ENCODE data around the gene SSRP1. TPM values are rescaled to one million over a fixed set of nuclear protein-coding genes. Genes with fewer than 3 reads are reported as not detected.

Gene SSRP1
- total RNA-seq, 1 donor from 2014 or later, result 120 TPM

GRCh38 chr11:57349491-57350274, 14.0 kb upstream of the SSRP1 start:
- Mint-ChIP-seq H3K27ac (no peak overlapping the region), H3K27me3 (peaks cover 14% of the 10 kb centered on the region), H3K9me3 (peaks cover 5% of the 10 kb centered on the region), H3K36me3 (ENCODE audit: low read depth) (no peaks in the 10 kb centered on the region), H3K4me1 (peaks cover 6% of the 10 kb centered on the region), H3K4me3 (no peak overlapping the region)
- ATAC-seq (ENCODE audit: low read depth) (peak; percentile 59), DNase-seq (peak; percentile 61)
- ChIA-PET POLR2A (interaction anchor here (0.7 kb wide), 1 partner anchor 711 kb away, joined by 4 read pairs; no protein-coding TSS in a partner anchor), CTCF (interaction anchor here (0.6 to 1.6 kb wide), 3 partner anchors 177 to 467 kb away, joined by 3 to 4 read pairs (median 3); no protein-coding TSS in a partner anchor)
- intact Hi-C loops (cut with micrococcal nuclease), result loop anchor here (5.0 kb wide), 4 partner anchors 78 to 1438 kb away; partner anchors contain the start of genes LPXN, SLC43A3 and ZFP91
- no peak for TF ChIP-seq CTCF (IDR thresholded peaks at IDR 0.05)

GRCh38 chr11:57348636-57349313, 13.1 kb upstream of the SSRP1 start:
- intact Hi-C loops (cut with micrococcal nuclease), result loop anchor here (5.0 kb wide), 4 partner anchors 79 to 1439 kb away; partner anchors contain the start of genes LPXN, SLC43A3 and ZFP91
- Mint-ChIP-seq H3K36me3 (ENCODE audit: low read depth) (no peaks in the 10 kb centered on the region), H3K4me1 (peaks cover 3% of the 10 kb centered on the region), H3K4me3 (no peak overlapping the region), H3K27me3 (peaks cover 11% of the 10 kb centered on the region), H3K9me3 (peaks cover 5% of the 10 kb centered on the region), H3K27ac (no peak overlapping the region)
- no peak for DNase-seq
- CTCF ChIA-PET, result interaction anchor here (0.6 to 4.0 kb wide), 4 partner anchors 18 to 468 kb away, joined by 3 to 77 read pairs (median 3); no protein-coding TSS in a partner anchor
- no peak for ATAC-seq (ENCODE audit: low read depth)
- TF ChIP-seq CTCF (IDR thresholded peaks at IDR 0.05), result no peak
- POLR2A ChIA-PET, result no interaction called here

- DNase-seq (no peak), ATAC-seq (ENCODE audit: low read depth) (no peak)
- intact Hi-C loops (cut with micrococcal nuclease), result loop anchor here (5.0 kb wide), 4 partner anchors 79 to 1439 kb away; partner anchors contain the start of genes LPXN, SLC43A3 and ZFP91
- Mint-ChIP-seq H3K27ac (no peak overlapping the region), H3K9me3 (peaks cover 5% of the 10 kb centered on the region), H3K4me1 (peaks cover 3% of the 10 kb centered on the region), H3K36me3 (ENCODE audit: low read depth) (no peaks in the 10 kb centered on the region), H3K4me3 (no peak overlapping the region), H3K27me3 (peaks cover 11% of the 10 kb centered on the region)
- ChIA-PET POLR2A (no interaction called here), CTCF (interaction anchor here (0.7 to 4.0 kb wide), 3 partner anchors 17 to 294 kb away, joined by 3 to 77 read pairs (median 28); no protein-coding TSS in a partner anchor)
- TF ChIP-seq CTCF (IDR thresholded peaks at IDR 0.05), result no peak
Measured at GRCh38 chr11:57348052-57348451, 12.4 kb upstream of the SSRP1 start.

- Mint-ChIP-seq H3K27ac (no peak overlapping the region), H3K36me3 (ENCODE audit: low read depth) (no peaks in the 10 kb centered on the region), H3K9me3 (peaks cover 5% of the 10 kb centered on the region), H3K4me1 (peaks cover 3% of the 10 kb centered on the region), H3K4me3 (no peak overlapping the region), H3K27me3 (peaks cover 8% of the 10 kb centered on the region)
- intact Hi-C loops (cut with micrococcal nuclease), result loop anchor here (2.0 to 5.0 kb wide), 5 partner anchors 80 to 1440 kb away; partner anchors contain the start of genes LPXN, SLC43A3 and ZFP91
- DNase-seq (no peak), ATAC-seq (ENCODE audit: low read depth) (no peak)
- ChIA-PET CTCF (interaction anchor here (2.6 to 4.0 kb wide), 3 partner anchors 110 to 295 kb away, joined by 21 to 77 read pairs (median 28); no protein-coding TSS in a partner anchor), POLR2A (interaction anchor here (0.6 kb wide), 1 partner anchor 112 kb away, joined by 3 read pairs; no protein-coding TSS in a partner anchor)
- no peak for TF ChIP-seq CTCF (IDR thresholded peaks at IDR 0.05)
Measured at GRCh38 chr11:57347336-57347735, 11.6 kb upstream of the SSRP1 start.
